Measurements from ENCODE around the gene USF2. TPM values are rescaled to one million over a fixed set of nuclear protein-coding genes. Genes with fewer than 3 reads are reported as not detected.

The USF2 gene
- polyA plus RNA-seq, 2 of the 4 experiments (the other 2 are of a cell fraction) = 118 to 141 TPM

DNA sequence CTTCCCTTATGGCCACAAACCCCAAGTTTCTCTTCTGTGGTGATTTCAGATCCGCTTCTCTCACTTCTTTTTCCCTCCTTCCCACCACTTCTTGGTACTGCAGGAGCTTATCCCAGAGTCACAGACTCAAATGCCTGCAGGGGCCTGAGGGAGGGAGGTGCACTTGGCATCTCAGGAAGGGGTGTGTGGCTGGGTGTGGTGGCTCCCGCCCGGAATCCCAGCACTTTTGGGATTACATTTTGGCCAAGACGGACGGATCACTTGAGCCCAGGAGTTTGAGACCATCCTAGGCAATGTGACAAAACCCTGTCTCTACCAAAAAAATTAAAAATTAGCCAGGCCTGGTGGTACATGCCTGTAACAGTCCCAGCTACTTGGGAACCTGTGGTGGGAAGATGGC lies 5.6 kb downstream of the USF2 start:
- DNase-seq (ENCODE audit: low read depth in 1 of 2, low spot score in 1 of 2) (no peak), ATAC-seq (no peak), FAIRE-seq (no peak)
- ChIA-PET CTCF (interaction anchor here (0.7 to 4.0 kb wide), 12 partner anchors 9 to 236 kb away, joined by 3 to 25 read pairs (median 3); no protein-coding TSS in a partner anchor), POLR2A (no interaction called here)
- 89% methylated on average over 5 of the region's 5 CpGs for WGBS (ENCODE audit: missing lambda C conversion rate)
- Histone ChIP-seq H3K4me1 (peaks cover 7% of the 10 kb centered on the region), H3K27ac (no peak overlapping the region), H3K4me3 (no peak overlapping the region), H3K4me2 (no peak overlapping the region), H3K9me3 (no peaks in the 10 kb centered on the region)
- TF ChIP-seq RARB (CRISPR knock-in tag; IDR thresholded peaks at IDR 0.05) (no peak), FOXS1 (CRISPR knock-in tag; IDR thresholded peaks at IDR 0.05) (no peak), JUNB (IDR thresholded peaks at IDR 0.05) (no peak), POLR2AphosphoS2 (conservative IDR thresholded peaks at IDR 0.05; ENCODE audit: low read length) (no peak), CHD2 (IDR thresholded peaks at IDR 0.05; ENCODE audit: low read length, partially characterized antibody) (no peak), HOXB5 (CRISPR knock-in tag; IDR thresholded peaks at IDR 0.05) (no peak), CEBPB (IDR thresholded peaks at IDR 0.05) (no peak), FOSL2 (IDR thresholded peaks at IDR 0.05) (no peak), FOSL2 (CRISPR knock-in tag; IDR thresholded peaks at IDR 0.05) (no peak), CBX2 (IDR thresholded peaks at IDR 0.05; ENCODE audit: borderline replicate concordance, low read depth) (no peak), HEYL (CRISPR knock-in tag; IDR thresholded peaks at IDR 0.05) (no peak)
- TF ChIP-seq, protein P1, sequence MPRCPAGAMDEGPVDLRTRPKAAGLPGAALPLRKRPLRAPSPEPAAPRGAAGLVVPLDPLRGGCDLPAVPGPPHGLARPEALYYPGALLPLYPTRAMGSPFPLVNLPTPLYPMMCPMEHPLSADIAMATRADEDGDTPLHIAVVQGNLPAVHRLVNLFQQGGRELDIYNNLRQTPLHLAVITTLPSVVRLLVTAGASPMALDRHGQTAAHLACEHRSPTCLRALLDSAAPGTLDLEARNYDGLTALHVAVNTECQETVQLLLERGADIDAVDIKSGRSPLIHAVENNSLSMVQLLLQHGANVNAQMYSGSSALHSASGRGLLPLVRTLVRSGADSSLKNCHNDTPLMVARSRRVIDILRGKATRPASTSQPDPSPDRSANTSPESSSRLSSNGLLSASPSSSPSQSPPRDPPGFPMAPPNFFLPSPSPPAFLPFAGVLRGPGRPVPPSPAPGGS (IDR thresholded peaks at IDR 0.05) = no peak

DNA sequence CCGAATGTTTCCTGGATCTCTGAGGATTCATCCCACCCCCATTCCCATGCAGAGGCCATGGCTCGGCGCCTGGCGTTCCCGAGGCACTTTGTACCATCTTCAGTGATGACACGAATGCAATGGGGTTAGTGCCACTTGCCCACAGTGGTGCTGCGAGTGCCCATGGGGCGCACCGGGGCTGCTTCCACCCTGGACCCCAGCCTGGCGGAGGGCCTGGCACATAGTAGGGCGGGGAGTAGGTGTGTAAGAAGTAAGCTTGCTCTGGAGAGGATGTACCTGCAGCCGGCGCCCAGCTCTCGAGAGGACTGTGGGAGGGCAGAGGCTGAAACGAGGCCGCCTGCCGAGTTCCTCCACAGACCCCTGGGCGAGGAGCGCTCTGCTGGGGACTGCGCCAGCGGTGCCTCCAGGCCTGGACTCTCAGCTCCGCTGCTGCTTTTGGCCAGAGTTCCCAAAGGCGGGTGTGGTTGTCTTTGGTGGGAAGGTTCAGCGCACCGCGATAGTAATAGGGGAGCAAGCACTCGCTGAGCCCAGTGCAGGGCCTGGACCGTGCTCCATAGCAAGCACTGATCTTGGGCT lies 8.0 kb downstream of the USF2 start:
- Histone ChIP-seq H3K4me1 (no peaks in the 10 kb centered on the region), H3K27ac (no peak overlapping the region), H3K9me3 (no peaks in the 10 kb centered on the region), H3K4me2 (no peak overlapping the region), H3K4me3 (no peak overlapping the region)
- FAIRE-seq (no peak), DNase-seq (ENCODE audit: low read depth in 1 of 2, low spot score in 1 of 2) (no peak), ATAC-seq (no peak)
- POLR2A ChIA-PET = no interaction called here
- 91% methylated on average over 26 of the region's 28 CpGs for WGBS (ENCODE audit: missing lambda C conversion rate)
- CTCF ChIA-PET = interaction anchor here (0.6 to 10.6 kb wide), 5 partner anchors 8 to 162 kb away, joined by 3 to 97 read pairs (median 3); partner anchors contain the start of genes FFAR1 and USF2
- TF ChIP-seq EP300 (IDR thresholded peaks at IDR 0.05) = no peak
- no peak for TF ChIP-seq RCOR1 (IDR thresholded peaks at IDR 0.05; ENCODE audit: low read depth, low read length)

DNA sequence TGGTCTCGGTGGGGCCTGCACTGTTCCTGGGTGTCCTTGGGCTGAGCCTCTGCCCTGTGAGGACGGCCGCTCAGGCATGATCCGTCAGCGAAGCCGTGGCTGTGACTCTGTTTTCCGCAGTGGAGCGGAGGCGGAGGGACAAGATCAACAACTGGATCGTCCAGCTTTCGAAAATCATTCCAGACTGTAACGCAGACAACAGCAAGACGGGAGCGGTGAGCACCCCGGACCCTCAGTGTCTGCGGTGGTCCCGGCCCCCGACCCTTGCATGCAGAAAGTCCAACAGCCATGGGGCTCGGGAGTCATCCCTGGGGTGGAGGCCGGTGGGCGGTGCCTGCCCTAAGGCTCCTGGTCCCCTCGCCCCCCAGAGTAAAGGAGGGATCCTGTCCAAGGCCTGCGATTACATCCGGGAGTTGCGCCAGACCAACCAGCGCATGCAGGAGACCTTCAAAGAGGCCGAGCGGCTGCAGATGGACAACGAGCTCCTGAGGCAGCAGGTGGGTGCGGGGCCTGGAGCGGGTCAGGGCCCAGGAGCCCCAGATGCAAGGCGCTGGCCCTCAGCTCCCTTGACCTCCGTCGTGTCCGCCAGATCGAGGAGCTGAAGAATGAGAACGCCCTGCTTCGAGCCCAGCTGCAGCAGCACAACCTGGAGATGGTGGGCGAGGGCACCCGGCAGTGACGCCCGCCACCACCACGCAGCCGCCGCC lies 10.0 kb downstream of the USF2 start:
- ATAC-seq = no peak
- ChIA-PET POLR2A (no interaction called here), CTCF (interaction anchor here (2.2 to 10.6 kb wide), 3 partner anchors 9 to 28 kb away, joined by 5 to 97 read pairs (median 17); partner anchors contain the start of gene USF2)
- H3K4me1 ChIP-seq = no peaks in the 10 kb centered on the region
- no peak for TF ChIP-seq JUNB (IDR thresholded peaks at IDR 0.05)
- TF ChIP-seq, protein P2, sequence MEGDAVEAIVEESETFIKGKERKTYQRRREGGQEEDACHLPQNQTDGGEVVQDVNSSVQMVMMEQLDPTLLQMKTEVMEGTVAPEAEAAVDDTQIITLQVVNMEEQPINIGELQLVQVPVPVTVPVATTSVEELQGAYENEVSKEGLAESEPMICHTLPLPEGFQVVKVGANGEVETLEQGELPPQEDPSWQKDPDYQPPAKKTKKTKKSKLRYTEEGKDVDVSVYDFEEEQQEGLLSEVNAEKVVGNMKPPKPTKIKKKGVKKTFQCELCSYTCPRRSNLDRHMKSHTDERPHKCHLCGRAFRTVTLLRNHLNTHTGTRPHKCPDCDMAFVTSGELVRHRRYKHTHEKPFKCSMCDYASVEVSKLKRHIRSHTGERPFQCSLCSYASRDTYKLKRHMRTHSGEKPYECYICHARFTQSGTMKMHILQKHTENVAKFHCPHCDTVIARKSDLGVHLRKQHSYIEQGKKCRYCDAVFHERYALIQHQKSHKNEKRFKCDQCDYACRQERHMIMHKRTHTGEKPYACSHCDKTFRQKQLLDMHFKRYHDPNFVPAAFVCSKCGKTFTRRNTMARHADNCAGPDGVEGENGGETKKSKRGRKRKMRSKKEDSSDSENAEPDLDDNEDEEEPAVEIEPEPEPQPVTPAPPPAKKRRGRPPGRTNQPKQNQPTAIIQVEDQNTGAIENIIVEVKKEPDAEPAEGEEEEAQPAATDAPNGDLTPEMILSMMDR (IDR thresholded peaks at IDR 0.05) = no peak
- no peak for TF ChIP-seq SREBF2 (IDR thresholded peaks at IDR 0.05)
- no peak for TF ChIP-seq SMC3 (IDR thresholded peaks at IDR 0.05)
- no peak for TF ChIP-seq TFCP2L1 (CRISPR knock-in tag; IDR thresholded peaks at IDR 0.05)
- TF ChIP-seq CBX8 (IDR thresholded peaks at IDR 0.05) = no peak
- no peaks in the 10 kb centered on the region for H3K9me3 ChIP-seq
- WGBS (ENCODE audit: missing lambda C conversion rate) = 94% methylated on average over 45 of the region's 45 CpGs
- no peak overlapping the region for H3K4me2 ChIP-seq
- H3K27ac ChIP-seq = no peak overlapping the region
- H3K4me3 ChIP-seq = no peak overlapping the region
- no peak for FAIRE-seq
- DNase-seq (ENCODE audit: low read depth in 1 of 2, low spot score in 1 of 2) = no peak

Measured in A549 (cell line).